HepG2 (cell line): ENCODE measurements around the gene LAMA5. TPM values are rescaled to one million over a fixed set of nuclear protein-coding genes. Genes with fewer than 3 reads are reported as not detected.
A peak's percentile ranks its signal among the peaks of the same experiment; 100 is the strongest.

Experiments used
- AHDC1 ChIP-seq: sonication (generic); formaldehyde crosslinking; IDR thresholded peaks from 2 replicates; pipeline ENCODE4 v1.5.1; 2020; ENCODE audit warnings: mild to moderate bottlenecking, missing genetic modification reagents, borderline replicate concordance
- ARID2 ChIP-seq: sonication (generic); formaldehyde crosslinking; IDR thresholded peaks from 2 replicates; pipeline ENCODE4 v1.8.1; 2022; ENCODE audit warnings: mild to moderate bottlenecking, missing genetic modification reagents, borderline replicate concordance
- DR1 ChIP-seq: sonication (generic); formaldehyde crosslinking; IDR thresholded peaks from 2 replicates; pipeline ENCODE4 v1.8.0; 2021; ENCODE audit warnings: mild to moderate bottlenecking, missing genetic modification reagents, inconsistent platforms
- ETV5 ChIP-seq: IDR thresholded peaks from 2 replicates; pipeline ENCODE4 v1.6.1; 2018; ENCODE audit warnings: missing biosample characterization, missing genetic modification reagents, inconsistent platforms, borderline replicate concordance
- FOXM1 ChIP-seq: sonication (generic); formaldehyde crosslinking; IDR thresholded peaks from 2 replicates; pipeline ENCODE4 v1.5.0; 2020; ENCODE audit warnings: missing genetic modification reagents
- HOXD1 ChIP-seq: sonication (generic); formaldehyde crosslinking; IDR thresholded peaks from 2 replicates; pipeline ENCODE4 v1.5.0; 2020; ENCODE audit warnings: missing genetic modification reagents
- RAD21 ChIP-seq: fragments of 450-650 bp; formaldehyde crosslinking; IDR thresholded peaks from 2 replicates; pipeline ENCODE4 v1.5.0; 2020; ENCODE audit warnings: mild to moderate bottlenecking
- SP140L ChIP-seq: sonication (generic); formaldehyde crosslinking; IDR thresholded peaks from 2 replicates; pipeline ENCODE4 v1.4.0; 2020; ENCODE audit warnings: missing genetic modification reagents, borderline replicate concordance
- SSRP1 ChIP-seq: IDR thresholded peaks from 2 replicates; pipeline ENCODE4 v1.6.1; 2016; ENCODE audit warnings: control low read depth
- ZMYM4 ChIP-seq: sonication (generic); formaldehyde crosslinking; IDR thresholded peaks from 2 replicates; pipeline ENCODE4 v1.8.1; 2023; ENCODE audit warnings: mild to moderate bottlenecking, missing genetic modification reagents
- ZNF138 ChIP-seq: sonication (generic); formaldehyde crosslinking; IDR thresholded peaks from 2 replicates; pipeline ENCODE4 v1.5.0; 2020; ENCODE audit warnings: mild to moderate bottlenecking, low read depth, missing genetic modification reagents
- ZNF235 ChIP-seq: sonication (generic); formaldehyde crosslinking; IDR thresholded peaks from 2 replicates; pipeline ENCODE4 v1.8.1; 2023; ENCODE audit warnings: mild to moderate bottlenecking, missing genetic modification reagents, borderline replicate concordance
- ZNF33B ChIP-seq: sonication (generic); formaldehyde crosslinking; IDR thresholded peaks from 2 replicates; pipeline ENCODE4 v1.5.1; 2020; ENCODE audit warnings: mild to moderate bottlenecking, missing genetic modification reagents
- ZNF549 ChIP-seq: sonication (generic); formaldehyde crosslinking; IDR thresholded peaks from 2 replicates; pipeline ENCODE4 v1.5.0; 2020; ENCODE audit warnings: missing genetic modification reagents
- ZNF772 ChIP-seq: sonication (generic); formaldehyde crosslinking; IDR thresholded peaks from 2 replicates; pipeline ENCODE4 v1.5.0; 2020; ENCODE audit warnings: mild to moderate bottlenecking, missing genetic modification reagents
- ZNF883 ChIP-seq: sonication (generic); formaldehyde crosslinking; IDR thresholded peaks from 2 replicates; pipeline ENCODE4 v1.5.1; 2020; ENCODE audit warnings: mild to moderate bottlenecking, missing genetic modification reagents; ENCODE audit errors: not compliant biosample characterization
- ZSCAN9 ChIP-seq: IDR thresholded peaks from 2 replicates; pipeline ENCODE4 v1.6.1; 2016; ENCODE audit warnings: borderline replicate concordance
- ZZZ3 ChIP-seq: sonication (generic); formaldehyde crosslinking; IDR thresholded peaks from 2 replicates; pipeline ENCODE4 v1.4.0; 2020; ENCODE audit warnings: missing genetic modification reagents, mild to moderate bottlenecking, borderline replicate concordance
- polyA plus RNA-seq, 8 experiments: library from polyadenylated mRNA; depleted of rRNA in 3 of 8; stranded (reverse) in 7 of 8; unstranded in 1 of 8; fragments of >200 nt; fragmentation: Illumina TruSeq in 4 of 8; extraction: Trizol in 4 of 8; gene quantifications; 2 replicates each; pipeline versions ENCODE4 v1.2.1 to v1.2.3, GENCODE V29; 2011 to 2016; ENCODE audit warnings: low read depth in 4 of 8, missing spikeins in 1 of 8, mixed read lengths in 1 of 8; ENCODE audit not compliant: insufficient read depth in 1 of 8
- total RNA-seq, 5 experiments: library from RNA; depleted of rRNA; stranded (reverse); fragments of >200 nt; fragmentation: Illumina TruSeq; extraction: Trizol; gene quantifications; 2 replicates each; pipeline ENCODE4 v1.2.3, GENCODE V29; 2016; ENCODE audit warnings: low read depth in 1 of 5
- TF ChIP-seq, protein P1 (sequence below): fragments of 450-650 bp; IDR thresholded peaks from 2 replicates; pipeline ENCODE4 v1.6.1; 2017
- TF ChIP-seq, protein P2 (sequence below): sonication (generic); formaldehyde crosslinking; IDR thresholded peaks from 2 replicates; pipeline ENCODE4 v1.5.0; 2020; ENCODE audit warnings: missing genetic modification reagents

Gene LAMA5
- total and polyA plus RNA-seq, 2 of the 13 experiments (the other 11 are each of a cell fraction or from before 2014, with no cell fraction given) = 21.0 to 44.7 TPM

GRCh38 chr20:62366370-62367135 lies 559 bp downstream of the LAMA5 start (continued):
- no peak for TF ChIP-seq ZZZ3
- 0 out of 2 replicates have a peak, but pooled peaks have one; percentile 55 for TF ChIP-seq ZNF138
- TF ChIP-seq FOXM1 = no peak
- TF ChIP-seq ETV5 (CRISPR knock-in tag) = peak; percentile 42; the same call in 1 of the 2 replicates
- TF ChIP-seq, protein P1, sequence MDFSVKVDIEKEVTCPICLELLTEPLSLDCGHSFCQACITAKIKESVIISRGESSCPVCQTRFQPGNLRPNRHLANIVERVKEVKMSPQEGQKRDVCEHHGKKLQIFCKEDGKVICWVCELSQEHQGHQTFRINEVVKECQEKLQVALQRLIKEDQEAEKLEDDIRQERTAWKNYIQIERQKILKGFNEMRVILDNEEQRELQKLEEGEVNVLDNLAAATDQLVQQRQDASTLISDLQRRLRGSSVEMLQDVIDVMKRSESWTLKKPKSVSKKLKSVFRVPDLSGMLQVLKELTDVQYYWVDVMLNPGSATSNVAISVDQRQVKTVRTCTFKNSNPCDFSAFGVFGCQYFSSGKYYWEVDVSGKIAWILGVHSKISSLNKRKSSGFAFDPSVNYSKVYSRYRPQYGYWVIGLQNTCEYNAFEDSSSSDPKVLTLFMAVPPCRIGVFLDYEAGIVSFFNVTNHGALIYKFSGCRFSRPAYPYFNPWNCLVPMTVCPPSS = no peak
- TF ChIP-seq, protein P2, sequence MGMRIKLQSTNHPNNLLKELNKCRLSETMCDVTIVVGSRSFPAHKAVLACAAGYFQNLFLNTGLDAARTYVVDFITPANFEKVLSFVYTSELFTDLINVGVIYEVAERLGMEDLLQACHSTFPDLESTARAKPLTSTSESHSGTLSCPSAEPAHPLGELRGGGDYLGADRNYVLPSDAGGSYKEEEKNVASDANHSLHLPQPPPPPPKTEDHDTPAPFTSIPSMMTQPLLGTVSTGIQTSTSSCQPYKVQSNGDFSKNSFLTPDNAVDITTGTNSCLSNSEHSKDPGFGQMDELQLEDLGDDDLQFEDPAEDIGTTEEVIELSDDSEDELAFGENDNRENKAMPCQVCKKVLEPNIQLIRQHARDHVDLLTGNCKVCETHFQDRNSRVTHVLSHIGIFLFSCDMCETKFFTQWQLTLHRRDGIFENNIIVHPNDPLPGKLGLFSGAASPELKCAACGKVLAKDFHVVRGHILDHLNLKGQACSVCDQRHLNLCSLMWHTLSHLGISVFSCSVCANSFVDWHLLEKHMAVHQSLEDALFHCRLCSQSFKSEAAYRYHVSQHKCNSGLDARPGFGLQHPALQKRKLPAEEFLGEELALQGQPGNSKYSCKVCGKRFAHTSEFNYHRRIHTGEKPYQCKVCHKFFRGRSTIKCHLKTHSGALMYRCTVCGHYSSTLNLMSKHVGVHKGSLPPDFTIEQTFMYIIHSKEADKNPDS (CRISPR knock-in tag) = no peak
- peak; percentile 54; the same call in 1 of the 2 replicates for TF ChIP-seq RAD21
- no peak for TF ChIP-seq AHDC1 (CRISPR knock-in tag)
- TF ChIP-seq ZNF772 (CRISPR knock-in tag) = no peak
- 0 out of 2 replicates have a peak, but pooled peaks have one; percentile 14 for TF ChIP-seq ZSCAN9 (CRISPR knock-in tag)
- TF ChIP-seq SP140L (CRISPR knock-in tag) = no peak
- TF ChIP-seq ARID2 (CRISPR knock-in tag) = peak; percentile 67; the same call in 1 of the 2 replicates
- TF ChIP-seq ZNF33B (CRISPR knock-in tag) = peak; percentile 58; the same call in 1 of the 2 replicates
- no peak for TF ChIP-seq ZMYM4 (CRISPR knock-in tag)
- TF ChIP-seq SSRP1 = no peak
- 0 out of 2 replicates have a peak, but pooled peaks have one; percentile 60 for TF ChIP-seq DR1 (CRISPR knock-in tag)
- TF ChIP-seq ZNF235 (CRISPR knock-in tag) = peak; percentile 88; the same call in 1 of the 2 replicates
- TF ChIP-seq ZNF883 (CRISPR knock-in tag) = peak; percentile 12
- TF ChIP-seq ZNF549 = no peak
- peak; percentile 81; the same call in 1 of the 2 replicates for TF ChIP-seq HOXD1
